Activated gamma-delta T cell (primary cell): ENCODE data around the gene PIP5K1B.

Source experiments
- DNase-seq: peaks from one replicate; lab custom pipeline; 2025; lab: John Stamatoyannopoulos, UW

The PIP5K1B gene

GRCh38 chr9:68817079-68817875 is 112.2 kb downstream of the PIP5K1B start:
- DNase-seq, result no peak

- DNase-seq, result no peak
Observed at GRCh38 chr9:68819065-68819464, 114.0 kb downstream of the PIP5K1B start.

- DNase-seq, result no peak
Observed at GRCh38 chr9:68821911-68822310, 116.9 kb downstream of the PIP5K1B start.

- no peak for DNase-seq
Observed at GRCh38 chr9:68822596-68823165, 117.6 kb downstream of the PIP5K1B start.

GRCh38 chr9:68825762-68826472 is 120.9 kb downstream of the PIP5K1B start:
- no peak for DNase-seq

GRCh38 chr9:68827837-68828744 is 123.1 kb downstream of the PIP5K1B start:
- no peak for DNase-seq

- no peak for DNase-seq
Observed at GRCh38 chr9:68832101-68832500, 127.1 kb downstream of the PIP5K1B start.

GRCh38 chr9:68832861-68833518 is 128.0 kb downstream of the PIP5K1B start:
- no peak for DNase-seq

- no peak for DNase-seq
Observed at GRCh38 chr9:68834931-68835520, 130.0 kb downstream of the PIP5K1B start.

GRCh38 chr9:68836788-68837187 is 131.7 kb downstream of the PIP5K1B start:
- no peak for DNase-seq

- DNase-seq, result no peak
Observed at GRCh38 chr9:68838245-68838644, 133.2 kb downstream of the PIP5K1B start.

- DNase-seq, result no peak
Observed at GRCh38 chr9:68841276-68842052, 136.4 kb downstream of the PIP5K1B start.

- DNase-seq, result no peak
Observed at GRCh38 chr9:68842568-68842967, 137.5 kb downstream of the PIP5K1B start.

- DNase-seq, result no peak
Observed at GRCh38 chr9:68843239-68843638, 138.2 kb downstream of the PIP5K1B start.

GRCh38 chr9:68844157-68844556 is 139.1 kb downstream of the PIP5K1B start:
- DNase-seq, result no peak

GRCh38 chr9:68844631-68845612 is 139.9 kb downstream of the PIP5K1B start:
- DNase-seq, result no peak

GRCh38 chr9:68847765-68848164 is 142.7 kb downstream of the PIP5K1B start:
- no peak for DNase-seq

GRCh38 chr9:68851657-68852056 is 146.6 kb downstream of the PIP5K1B start:
- DNase-seq, result no peak

GRCh38 chr9:68852941-68853340 is 147.9 kb downstream of the PIP5K1B start:
- DNase-seq, result no peak
